NCI-H187 treated with DMSO at 0.1 percent for 48 hours (cell line): ENCODE data around the gene TTC21B.

Source experiments
- DNase-seq: peaks from one replicate; lab custom pipeline; 2025; lab: John Stamatoyannopoulos, UW

The TTC21B gene

DNA sequence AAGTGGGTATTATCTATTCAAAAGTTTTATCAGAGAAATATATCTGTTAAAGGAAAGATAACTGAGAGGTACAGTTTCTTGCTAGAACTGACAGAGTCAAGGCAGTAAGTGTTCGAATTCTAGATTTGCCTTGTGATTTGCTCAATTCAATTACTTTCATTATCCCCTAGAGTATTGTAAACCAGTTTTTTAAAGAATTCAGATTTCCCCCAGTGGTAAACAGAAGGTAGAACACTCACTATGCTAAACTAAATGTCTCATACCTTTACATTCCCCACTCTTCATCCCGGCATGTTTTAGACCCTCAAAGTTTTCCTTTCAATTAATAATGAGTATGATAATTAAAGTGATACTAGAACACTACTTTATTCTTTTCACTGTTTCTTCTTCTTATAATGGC is 28.6 kb downstream of the TTC21B start:
- DNase-seq: no peak

DNA sequence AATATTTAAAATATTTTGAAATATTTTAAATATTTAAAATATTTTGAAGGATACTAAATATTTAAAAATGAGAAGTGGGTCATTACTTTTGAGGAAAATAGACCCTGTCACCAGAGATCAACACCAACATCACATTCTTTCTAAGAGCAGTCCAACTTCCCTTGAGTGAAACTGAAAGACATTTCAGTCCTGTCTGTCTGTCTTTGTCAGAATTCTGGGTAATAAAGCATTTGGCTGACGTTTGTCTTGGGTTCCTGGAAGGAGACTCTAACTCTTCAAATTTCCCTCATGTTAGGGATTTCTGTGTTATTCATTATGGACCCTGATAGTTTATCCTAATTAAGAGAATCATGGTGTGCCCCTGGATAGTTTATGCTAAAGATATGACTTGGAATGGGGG is 32.8 kb downstream of the TTC21B start:
- DNase-seq: no peak

DNA sequence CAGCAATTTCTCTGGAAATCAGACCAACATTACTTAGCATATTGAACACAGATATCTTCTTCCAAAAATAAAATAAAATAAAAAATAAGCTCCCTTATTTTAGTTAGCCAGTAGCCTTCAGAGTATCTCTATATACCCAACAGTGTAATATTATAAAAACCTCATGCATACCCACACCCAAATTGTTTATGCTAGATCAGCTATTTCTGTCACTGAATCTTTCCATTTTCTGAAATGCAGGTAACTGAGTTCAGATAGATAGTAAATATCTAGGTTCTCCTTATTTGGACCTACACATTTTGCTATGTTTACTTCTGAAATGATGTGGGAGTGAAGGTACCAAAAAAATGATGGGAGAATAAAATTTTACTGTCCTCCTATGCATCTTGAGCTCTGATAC is 39.9 kb downstream of the TTC21B start:
- DNase-seq: no peak

DNA sequence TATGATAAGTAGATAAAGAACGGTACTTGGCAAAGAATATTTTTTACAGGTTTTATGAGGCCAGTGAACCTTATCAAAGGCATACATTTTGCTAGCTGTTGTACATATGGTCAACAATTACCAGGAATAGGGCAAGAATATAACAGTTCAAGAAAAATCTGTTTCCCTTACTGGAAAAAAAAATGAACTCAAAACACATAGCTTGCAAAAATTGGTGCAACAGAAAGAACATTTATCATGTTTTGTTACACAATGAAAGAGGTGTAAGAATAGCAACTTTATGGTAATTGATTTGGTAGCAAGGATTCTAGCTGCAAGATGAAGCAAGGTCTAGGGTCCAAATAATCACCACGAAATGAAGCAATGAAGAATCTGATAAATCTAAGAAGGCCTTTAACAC is 41.6 kb downstream of the TTC21B start:
- DNase-seq: no peak

DNA sequence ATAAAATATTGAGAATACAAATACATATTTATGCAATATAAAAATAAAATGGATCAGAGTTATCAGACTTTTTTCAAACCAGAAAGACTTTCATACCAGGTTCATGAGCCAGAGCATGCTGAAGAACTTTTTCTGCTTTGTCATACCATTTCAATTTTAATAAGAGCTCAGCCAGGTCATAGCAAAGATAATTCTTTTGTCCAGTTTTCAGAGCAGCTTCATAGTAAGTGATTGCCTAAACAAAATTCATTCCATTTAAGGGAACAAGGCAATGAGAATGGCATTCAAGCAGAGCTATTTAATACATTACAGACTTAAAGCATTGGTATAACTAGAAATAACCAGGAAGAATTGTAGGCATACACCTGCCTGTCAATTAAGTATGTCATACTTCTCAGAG is 42.3 kb downstream of the TTC21B start:
- no peak for DNase-seq

DNA sequence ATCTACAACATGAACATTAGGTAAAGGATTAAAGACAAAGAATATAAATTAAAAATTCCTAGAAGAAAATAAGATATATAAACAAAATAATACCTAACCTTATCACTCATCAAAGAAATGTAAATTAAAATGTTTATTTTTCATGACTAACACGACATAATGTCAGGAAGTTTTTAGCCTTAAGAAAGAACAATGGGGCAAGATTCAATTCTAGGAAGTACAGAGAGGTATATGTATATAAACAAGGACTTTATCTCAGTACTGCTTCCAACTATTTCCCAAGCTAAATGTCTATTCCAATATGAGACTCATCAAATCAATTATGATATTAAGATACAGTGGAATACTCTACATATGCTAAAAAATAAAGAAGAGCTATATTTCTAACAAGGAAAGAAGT is 44.1 kb downstream of the TTC21B start:
- DNase-seq: no peak

DNA sequence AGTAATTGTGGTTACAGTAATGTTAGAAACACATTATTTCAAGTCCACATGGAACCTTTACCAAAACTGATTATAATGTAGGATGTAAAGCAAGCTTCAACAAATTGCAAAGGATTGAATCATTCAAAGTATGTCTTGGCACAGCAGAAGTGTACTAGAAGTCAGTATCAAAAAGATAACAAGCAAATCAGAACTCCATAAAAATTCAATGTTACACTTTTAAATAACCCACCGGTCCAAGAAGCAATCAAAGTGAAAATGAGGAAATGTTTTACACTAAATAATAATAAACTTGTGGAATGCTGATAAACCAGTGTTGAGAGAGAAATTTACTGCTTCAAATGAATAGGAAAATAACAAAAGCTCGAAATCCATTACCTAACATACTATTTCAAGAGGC is 47.7 kb downstream of the TTC21B start:
- DNase-seq: no peak

DNA sequence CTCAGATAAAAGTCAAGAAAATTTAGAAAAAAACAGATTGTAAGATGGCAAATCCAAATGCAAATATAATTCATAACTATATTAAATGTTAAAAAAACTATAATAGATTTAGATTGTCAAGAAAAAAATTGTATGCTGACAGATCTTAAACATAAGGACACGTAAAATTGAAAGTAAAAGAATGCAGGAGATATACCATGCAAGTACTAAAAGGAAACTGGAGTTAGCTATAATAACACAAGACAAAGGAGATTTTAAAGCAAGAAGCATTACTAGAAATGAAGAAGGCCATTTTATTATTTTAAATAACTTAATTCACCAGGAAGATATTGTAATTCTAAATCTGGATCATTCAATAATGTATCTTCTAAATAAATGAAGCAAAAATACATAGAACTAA is 48.3 kb downstream of the TTC21B start:
- DNase-seq: no peak

DNA sequence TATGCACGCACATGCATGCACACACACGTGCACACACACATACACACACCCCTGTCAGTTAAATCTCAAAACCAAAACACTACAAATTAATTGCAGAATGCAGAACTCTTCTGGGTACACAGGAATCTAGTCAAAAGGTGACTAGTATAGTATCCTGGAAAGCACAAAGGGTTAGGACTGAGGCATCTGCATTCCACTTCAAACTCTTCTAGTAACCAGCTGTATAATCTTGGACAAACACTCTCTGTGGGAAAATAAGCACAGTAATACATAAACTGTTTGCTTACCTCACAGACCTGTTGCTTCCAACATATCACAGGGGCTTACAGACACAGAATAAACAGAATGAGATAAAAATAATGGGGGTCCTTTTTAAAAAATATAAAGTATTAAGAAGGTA is 49.1 kb downstream of the TTC21B start:
- no peak for DNase-seq

DNA sequence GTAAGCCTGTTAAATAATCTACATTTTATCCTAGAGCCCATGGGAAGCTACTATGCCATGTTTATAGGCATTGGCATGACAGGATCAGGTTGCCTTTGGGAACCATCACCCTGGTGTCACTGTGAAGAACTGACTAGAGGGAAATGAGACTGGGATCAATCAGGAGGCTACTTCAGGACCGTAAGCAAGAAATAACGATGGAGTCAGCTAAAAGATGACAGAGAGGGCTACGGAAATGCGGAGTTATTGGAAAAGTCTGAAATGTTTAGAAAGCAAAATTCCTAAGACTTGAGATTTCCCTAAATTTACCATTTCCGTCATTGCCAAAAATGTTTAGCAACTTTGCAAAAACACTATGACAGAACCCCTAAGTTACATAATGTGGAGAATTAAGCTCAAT is 50.2 kb downstream of the TTC21B start:
- no peak for DNase-seq

DNA sequence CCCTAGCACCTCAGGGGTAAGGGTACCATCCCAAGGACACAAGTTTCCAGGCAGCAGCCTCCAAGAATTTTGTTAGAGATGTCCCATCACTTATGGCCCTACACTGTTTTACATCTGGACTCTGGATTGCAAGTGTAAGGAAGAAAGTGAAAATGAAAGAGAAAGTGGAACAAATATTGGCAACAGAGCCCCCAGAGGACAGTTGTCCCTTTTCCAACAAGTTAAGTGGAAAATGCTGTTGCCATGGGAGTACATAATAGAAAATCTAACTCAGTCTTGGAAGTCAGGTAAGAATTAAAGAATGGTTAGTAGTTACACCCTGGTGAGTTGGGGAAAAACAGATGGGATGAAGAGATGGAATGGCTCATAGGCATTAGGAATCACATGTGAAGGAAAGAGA is 50.6 kb downstream of the TTC21B start:
- no peak for DNase-seq

DNA sequence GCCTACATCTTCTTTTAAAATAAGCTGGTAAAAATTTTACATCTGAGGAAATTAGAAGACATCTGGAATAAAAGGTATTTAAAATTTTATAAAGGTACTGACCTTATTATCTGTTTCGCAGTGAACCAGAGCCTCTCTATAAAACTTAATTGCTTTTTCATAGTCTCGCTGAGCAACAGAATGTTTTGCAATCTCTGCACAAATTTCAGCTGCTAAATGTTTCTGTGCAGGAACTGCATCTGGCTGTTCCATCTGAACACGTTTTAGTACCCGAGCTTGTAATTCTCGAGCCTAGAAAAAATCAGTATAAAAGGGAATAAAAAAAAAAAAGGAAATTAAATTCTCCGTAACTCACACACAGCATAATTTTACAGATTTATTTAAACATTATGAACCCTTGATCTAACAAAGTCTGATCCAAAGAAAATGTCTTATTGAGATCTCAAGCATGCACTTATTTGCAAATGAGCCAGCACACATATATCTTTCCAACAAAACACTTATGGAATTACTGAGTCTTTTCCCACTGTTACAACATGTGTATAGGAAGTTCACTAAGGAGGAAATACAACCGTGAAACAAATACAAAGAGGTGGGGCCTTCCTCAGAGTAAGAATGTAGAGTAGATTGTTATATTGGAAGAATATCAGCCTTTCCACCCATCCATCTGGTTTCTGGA is 51.8 kb downstream of the TTC21B start:
- DNase-seq: no peak

DNA sequence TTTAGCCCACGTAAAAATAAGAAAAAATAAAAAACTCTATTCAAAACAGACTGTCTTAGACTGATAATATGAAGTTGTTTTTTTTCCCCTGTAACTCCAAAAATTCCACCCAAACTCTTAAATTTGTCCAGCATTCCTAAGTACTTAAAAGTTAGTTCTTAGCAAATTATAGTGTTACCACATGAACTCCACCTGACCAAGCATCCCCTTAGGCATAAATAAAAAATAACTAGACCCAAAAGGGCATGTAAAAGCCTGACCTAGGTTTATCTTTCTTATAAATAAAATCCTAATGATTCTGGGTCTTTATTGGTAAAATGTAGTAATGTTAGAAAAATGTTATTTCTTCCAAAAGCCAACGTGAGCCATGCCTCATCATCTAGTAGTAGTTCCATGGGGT is 54.3 kb downstream of the TTC21B start:
- DNase-seq: no peak

DNA sequence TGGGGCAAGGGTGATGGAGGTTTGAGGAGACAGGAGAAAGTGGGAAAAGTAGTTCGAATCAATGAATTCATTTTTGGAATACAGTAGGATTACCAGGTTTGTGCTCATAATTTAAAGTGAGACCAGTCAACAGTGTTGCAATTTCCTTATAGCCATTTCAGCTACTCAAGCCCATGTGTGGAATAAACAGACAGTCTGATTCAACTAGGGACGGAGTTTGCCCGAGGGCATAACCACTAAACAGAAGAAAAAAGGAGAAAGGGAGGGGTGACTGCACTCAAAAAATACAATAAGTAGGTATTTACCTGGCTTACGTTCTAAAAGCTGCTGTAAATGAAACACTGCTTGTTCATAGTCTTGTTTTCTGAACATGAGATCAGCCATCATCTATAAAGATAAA is 55.2 kb downstream of the TTC21B start:
- DNase-seq: no peak

DNA sequence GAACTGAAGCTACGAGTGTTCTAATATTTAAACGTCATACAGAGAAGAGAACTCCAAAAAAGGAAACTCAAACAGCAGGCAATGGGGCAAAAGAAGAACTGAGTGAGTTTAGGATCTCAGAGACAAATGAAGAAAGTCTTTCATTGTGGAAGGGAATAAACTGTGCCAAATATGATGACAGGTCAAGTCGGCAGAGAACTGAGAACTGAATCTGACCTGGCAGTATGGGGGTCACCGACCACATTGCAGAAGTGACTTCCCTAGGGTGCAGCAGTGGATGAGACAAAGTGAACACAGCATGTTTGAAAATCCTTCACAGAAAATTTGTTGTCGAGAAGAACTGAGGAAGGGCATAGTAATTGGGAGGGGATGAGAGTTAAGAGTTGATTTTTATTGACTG is 55.9 kb downstream of the TTC21B start:
- DNase-seq: no peak

DNA sequence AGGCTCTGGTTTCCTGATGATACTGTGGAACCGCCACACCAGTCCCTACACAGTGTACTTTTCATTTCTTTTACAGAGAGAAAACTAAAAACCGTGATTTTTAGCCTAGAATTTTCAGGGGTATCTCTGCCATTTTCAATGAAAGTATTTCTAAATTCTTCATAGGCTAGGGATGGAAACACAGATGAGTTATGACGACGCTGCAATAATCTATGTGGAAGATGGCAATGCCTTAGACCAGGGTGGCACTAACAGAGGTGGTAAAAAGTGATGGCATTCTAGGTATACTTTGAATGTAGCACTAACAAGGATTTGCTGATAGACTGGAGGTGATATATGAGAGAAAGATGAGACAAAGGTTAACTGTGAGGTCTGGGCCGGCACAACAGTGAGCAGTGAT is 56.5 kb downstream of the TTC21B start:
- no peak for DNase-seq

DNA sequence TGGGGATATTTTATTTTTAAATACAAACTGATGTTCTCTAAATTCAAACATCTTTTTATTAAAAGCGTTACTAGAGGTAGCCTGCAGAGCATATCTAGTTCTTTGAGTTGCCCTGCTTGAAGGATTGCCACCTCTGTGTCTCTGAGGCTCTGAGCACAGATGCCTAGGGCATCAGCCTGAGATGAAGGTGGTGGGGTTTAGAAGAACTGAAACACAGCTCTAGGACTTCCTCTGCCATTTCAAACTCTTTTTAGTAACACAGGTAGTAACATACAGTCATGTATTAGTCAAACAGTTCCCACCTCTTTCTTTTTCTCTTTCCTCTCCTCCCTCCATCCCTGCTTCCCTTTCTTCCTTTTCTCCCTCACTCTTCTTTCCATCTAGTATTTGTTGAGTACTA is 57.6 kb downstream of the TTC21B start:
- DNase-seq: no peak

DNA sequence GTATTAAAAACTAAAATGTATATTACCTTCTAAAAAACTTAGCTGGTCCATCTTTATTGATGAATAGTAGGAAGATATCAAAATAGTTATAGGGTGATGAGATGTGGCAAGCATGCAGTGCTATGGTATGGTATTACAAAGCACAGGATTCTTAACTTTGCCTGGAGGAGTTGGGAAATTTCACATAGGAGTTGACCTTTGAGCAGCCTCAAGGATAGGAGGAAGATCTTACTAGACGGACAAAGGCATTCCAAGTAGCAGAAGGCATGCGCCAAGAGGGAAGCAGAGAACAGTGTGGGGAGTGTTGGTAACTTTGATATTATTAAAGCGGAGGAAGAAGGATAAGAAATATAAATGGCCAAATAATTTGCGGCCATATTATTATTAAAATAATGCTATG is 60.0 kb downstream of the TTC21B start:
- DNase-seq: no peak

DNA sequence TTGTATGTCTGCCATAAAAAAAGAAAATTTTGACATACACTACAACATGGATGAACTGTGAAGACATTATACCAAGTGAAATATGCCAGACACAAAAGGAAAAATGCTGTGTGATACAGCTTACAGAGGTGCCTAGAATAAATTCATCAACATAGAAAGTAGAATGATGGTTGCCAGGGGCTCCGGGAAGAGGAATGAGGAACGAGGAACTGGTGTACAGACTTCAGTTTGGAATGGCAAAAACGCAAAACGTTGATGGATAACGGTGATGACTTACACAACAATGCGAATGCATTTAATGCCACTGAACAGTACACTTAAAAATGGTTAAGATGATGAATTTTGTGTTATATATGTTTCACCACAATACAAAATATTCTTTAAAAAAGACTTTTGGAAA is 61.0 kb downstream of the TTC21B start:
- no peak for DNase-seq

DNA sequence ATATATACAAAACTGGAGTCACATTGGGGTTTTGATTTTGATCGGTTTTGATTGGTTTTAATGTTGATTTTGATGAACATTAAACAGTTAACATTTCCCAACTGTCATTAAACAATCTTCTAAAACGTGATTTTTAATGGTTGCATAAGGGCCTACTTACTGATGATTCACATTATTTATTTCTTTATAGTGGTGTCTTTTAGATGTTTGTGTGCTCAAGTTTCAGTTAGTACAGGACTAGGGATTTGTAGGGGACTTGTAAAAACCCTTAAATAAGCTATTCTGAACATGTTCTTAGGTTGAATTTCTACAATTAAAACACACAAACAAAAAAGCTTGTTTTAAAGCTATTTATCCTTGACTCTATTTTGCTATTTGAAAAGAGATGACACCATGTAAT is 61.6 kb downstream of the TTC21B start:
- no peak for DNase-seq

DNA sequence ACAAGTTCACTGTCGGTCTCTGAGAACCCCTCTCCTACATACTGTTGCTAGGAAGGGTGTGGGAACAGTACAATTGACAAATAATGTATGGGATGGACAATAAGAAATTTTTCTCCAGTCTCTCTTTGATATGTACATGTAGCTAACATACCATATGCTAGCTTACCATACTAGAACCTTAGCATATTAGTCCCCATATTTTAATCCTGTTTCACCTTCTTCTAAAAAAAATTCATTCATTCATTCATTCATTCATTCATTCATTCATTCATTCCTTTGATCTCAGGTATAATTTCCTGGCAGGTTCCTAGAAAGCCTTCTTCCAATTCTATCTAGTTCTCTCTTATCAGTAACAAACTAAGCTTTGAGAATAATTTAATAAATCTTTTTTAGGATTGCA is 62.2 kb downstream of the TTC21B start:
- no peak for DNase-seq

DNA sequence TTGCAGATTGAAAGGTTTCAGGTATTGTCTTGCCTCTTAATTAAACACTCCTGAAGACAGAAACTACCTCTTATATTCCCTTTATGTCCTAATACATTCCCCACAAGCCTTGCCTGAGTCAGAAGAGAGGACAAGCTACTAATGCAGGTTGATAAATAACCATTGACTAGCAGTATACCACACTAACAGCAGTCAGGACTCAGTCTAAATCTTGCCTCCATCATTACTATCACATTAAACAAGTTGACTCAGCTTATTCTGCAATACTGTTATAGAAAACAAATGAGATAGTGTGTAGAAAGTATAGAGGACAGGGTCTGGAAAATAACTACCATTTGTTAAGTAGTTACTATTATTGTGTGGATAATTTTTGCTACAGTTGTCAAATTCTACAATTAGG is 63.8 kb downstream of the TTC21B start:
- DNase-seq: no peak

DNA sequence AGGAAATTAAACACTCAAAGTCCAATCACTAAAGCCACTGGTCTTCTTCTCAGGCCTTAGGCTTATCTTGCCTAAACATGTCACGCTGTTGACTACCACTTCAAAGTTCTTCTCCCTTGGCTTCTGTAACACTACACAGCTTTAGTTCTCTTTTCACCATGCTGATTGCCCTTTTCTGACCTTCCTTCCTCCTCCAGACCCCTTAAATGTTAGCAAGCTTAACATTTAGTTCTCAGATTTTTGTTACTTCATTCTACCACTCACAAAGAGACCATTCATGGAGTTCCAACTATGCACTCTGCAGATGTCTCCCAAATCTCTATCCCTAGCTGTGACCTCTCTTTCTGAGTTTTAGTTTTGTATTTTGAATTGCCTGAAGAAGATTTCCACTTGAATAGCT is 64.4 kb downstream of the TTC21B start:
- no peak for DNase-seq

DNA sequence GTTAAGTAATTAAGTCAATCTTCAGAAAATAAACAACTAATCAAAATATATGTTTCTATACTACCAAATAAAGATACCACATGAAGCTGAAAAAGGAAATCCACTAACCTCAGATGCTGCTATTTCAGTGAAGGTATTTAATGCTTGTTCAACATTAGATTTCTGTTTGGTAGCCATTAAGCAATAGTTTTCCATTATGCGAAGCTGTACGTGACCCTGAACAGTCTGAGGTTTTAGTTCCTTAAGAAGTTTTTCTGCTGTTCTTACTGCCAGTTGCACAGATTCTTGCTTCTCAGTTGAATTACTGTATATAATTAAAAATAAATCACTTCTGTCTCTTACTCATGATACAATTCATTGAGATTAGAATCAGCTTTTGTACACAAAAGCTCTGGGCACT is 65.4 kb downstream of the TTC21B start:
- no peak for DNase-seq
